Activated T-cell treated with anti-CD3 and anti-CD28 coated beads for 24 hours (primary cell): ENCODE measurements around the gene CDK9.
A peak's percentile ranks its signal among the peaks of the same experiment; 100 is the strongest.

Source experiments
- DNase-seq: peaks from one replicate; pipeline ENCODE4 v3.0.0-alpha.2; 2020; ENCODE audit warnings: low read depth

CDK9 gene

DNA sequence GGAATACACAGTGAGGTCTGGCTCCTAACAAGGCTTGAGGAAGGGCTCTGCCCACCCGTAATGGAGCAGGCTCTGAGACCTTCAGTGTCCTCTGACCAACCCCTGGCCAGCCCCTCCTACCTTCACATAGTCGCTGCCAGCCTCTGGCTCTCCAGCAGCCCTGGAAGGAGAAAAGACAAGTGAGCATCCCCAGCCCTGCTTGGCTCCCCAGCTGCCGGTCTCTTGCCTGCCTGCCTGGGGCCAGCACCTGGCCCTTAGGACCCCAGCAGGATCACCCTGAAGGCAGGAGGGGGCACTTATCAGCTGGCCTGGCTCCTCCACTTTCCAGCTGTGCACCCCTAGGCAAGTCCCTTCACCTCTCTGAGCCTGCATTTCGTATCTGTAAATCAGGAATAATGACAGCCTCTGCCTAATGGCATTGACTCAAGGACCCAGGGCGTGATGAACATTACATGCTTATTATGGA is 24.3 kb upstream of the CDK9 start:
- DNase-seq, result no peak

DNA sequence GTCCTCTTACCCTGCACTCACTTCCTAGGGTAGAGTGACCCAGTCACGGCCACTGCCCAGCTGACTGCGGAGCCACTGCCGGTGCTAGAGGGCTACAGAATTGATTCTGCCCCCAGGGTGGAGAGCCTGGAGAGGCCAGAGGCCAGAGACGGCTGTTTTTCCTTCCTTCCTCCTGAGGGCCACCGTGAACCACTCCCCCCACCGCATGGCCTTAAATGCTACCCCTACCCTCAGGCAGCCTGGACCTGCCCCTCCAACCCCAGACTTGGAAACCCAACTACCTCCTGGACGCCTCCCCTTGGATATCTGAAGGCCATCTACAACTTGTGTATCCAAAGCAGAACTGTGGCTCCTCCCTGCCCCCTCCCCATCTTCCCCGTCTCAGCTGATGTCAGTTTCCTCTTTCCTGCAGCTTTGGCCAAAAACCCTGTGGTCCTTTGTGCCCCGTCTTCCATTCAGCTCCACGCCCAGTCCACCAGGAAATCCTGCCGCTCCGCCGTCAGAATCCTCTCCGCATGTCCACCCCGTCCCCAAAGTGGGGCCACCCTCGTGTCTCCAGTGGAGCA is 23.6 kb upstream of the CDK9 start:
- no peak for DNase-seq

DNA sequence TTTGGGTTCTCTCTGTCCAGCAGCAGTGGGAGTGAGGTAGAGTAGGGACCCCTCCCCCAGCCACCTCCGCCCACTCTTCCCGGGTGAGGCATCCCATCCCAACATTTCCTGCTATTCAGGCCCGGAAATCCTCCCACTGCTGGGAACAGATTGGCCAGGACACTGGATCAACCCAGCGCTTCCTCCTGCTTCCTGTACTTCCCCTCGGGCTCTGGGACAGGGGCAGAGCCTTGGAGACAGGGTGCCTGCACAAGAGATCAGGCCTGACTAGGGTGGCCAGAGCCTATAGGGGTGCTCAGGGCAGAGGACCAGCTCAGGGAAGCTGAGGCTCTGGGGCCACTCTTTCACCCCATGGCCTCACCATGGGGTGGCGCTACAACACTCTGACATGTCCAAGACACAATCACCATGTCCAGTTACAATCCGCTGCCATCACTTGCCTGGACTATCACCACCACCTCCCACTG is 21.9 kb upstream of the CDK9 start:
- no peak for DNase-seq

DNA sequence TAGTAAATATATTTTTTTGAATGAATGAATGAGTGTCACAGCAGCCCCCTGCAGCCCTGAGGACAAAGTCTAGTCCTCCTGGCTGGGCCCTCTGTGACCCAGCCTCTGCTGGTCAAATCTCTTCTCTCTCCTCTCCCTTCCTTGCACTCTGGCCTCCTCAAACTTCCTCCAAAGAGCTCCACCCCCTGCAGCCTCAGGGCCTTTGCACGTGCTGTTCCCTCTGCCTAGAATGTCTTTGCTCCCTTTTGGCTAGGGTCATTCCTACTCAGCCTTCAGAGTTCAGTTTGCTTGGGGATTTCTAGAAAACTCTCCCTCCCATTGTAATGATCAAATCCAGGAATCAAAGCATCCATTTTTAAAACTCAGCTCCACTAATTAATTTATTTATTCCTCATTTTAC is 20.4 kb upstream of the CDK9 start:
- no peak for DNase-seq

DNA sequence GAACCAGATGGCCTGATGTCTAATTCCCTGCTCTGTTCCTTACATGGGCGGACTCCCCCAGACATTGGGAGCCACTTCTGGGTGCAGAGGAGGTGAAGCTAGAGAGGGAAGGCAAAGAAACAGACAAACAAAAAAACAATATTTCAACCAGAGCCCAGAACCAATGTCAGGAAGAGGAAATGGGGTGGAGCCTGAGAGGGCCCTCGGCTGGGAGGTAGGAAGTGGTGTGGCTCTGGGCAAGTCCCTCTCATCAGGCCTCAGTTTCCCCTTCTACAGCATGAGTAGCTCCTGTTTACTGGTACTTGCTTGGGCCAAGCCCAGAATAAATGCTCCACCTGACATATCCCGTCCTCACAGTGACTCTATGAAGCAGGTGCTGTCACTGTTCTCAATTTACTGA is 18.4 kb upstream of the CDK9 start:
- DNase-seq, result no peak

DNA sequence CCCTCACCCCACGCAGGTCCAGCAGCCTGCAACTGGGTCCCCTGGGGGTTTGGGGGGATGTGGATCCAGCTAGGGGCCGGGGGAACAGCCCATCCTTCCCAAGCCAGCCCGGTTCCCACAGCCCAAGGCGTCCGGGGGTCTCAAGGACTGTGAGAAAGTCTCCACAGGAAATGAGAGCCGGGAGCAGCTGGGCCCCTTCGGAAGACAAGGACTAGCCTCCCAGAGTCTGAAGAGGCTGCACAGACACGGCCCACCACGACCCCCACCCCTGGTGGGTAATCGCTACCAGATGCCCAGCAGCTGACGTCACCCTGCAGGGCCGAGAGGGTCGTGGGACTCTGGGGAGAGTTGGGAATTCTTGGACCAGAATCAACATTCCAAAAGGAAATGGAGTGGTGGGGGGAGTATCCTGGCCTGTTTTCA is 17.9 kb upstream of the CDK9 start:
- no peak for DNase-seq

DNA sequence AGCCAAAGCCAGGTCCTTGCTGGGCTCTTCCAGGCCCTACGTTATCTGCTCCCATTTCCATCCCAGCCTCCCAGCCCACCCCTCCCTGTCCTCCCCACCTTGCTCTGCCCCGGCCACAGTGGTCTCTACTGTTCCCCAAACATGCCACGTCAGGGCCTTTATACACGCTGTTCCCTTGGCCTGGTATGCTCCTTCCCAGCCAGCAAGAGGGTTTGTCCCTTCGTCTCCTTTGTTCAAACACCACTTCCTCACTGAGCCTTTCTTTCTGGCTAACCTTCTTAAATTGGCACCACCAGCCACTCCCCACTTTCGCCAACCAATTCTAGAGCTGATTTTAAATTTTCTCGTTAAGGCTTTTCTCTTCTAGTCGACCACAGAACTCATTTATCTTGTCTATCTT is 17.1 kb upstream of the CDK9 start:
- no peak for DNase-seq

DNA sequence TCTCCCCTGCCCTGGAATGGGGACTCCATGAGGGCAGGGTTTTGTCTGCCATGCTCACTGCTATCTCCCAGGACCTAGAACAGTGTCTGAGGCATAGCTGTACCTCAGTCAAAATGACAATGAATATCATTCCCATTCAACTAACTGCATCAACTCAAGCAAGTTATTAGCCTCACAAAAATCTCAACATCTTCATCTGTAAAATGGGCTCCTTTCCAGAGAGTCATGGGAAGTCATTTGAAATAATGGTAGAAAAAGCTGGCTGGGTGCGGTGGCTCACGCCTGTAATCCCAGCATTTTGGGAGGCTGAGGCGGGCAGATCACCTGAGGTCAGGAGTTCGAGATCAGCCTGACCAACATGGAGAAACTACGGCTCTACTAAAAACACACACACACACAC is 16.7 kb upstream of the CDK9 start:
- no peak for DNase-seq

DNA sequence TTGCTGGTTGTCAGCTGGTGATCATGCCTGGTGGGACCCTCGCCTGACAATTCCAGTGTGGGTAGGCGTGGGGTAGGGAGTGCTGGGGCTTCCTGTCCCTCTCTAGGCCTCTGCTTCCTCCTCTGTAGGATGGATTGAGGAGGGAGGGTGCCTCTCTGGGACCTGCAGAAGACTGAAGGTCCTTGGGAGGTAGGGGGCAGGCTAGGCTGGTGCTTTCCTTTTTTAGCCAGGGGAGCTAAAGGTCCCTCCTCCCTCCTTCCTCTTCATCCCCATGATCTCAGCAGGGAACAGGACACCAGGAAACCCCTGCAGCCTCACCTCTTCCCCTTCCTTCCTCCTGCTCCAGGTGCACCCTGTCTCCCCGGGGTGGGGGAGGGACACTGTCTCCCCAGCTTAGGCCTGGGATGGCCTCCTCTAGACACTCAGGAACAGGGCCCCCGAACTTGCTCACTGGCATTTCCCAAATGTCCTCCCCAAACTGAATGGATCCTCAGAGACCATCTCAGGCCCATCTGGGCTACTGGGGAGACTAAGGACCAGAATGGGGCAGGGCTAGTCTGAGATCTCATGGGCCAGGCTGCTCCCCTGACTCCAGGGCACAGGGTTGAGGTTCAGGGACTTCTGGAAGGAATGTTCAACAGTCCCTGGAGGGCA is 15.8 kb upstream of the CDK9 start:
- no peak for DNase-seq

DNA sequence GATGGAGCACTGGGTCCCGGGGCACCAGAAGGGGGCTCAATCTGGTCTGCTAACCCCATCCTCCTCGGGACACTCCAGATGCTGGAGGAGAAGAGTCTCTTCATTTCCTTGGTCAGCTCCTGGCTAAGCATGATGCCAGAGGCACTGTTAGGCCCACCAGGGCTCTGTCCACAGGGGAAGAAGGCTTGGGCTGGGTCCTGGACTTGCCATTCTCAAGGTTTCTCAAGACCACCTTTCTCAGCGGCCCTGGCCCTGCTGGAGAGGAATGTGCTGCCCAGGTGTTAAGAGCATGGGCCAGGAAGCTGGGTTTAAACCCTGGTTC is 15.3 kb upstream of the CDK9 start:
- no peak for DNase-seq

DNA sequence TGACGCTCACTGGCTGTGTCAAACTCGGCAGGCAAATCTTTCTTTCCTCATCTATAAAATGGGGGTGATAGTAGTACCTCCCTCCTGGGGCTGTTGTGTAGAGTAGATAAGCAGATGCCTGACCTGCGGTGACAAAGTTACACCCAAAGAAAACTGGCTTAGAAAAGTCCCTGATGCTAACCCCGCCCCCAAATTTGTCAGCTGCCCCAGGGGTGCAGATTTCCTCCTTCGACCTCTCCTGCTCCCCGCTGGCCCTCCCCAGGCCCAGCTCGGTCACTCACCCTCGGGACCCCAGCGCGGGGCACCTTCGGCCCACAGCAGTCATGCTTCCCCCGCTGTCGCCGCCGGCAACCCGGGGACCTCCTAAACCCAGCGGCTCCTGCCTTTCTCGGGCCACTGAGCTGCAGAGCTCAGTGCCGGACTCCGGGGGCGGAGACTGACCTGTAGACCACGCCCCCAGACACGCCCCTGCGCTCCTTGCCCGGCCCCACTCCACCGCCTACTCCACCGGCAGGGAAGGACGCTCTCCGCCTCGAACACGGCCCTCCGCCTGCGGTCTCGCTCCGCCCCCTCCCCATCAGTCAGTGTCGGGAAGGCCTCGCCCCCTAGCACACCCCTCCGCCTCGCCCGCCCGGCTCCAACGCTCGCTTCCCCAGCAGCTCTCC is 14.8 kb upstream of the CDK9 start:
- peak; percentile 95 for DNase-seq

DNA sequence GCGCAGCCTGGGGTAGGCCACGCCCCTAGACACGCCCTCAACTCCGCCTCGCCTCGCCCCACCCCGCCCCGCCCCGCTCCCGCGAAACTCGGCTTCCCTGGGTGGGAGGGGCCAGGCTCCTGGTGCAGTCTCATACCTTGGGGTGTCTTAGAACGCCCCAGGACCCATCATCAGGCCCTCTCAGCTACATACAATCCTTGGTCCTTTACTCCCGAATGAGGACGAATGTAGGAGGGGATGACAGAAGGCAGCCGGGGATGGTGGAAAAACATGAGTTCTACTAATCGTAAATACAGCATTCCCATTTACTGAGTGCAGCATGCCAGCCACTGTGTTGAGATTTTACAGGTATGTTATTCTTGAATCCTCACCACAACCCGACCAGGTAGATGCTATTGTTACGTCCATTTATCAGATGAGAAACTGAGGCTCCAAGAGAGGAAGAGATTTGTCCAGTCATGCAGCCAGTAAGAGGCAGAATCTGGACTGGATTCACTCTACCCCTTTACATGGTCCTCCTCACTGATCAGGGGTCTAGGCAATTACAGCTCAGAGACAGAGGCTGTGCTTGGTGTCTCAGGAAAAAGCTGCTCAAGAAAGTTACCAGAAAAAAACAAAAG is 14.2 kb upstream of the CDK9 start:
- DNase-seq, result no peak

DNA sequence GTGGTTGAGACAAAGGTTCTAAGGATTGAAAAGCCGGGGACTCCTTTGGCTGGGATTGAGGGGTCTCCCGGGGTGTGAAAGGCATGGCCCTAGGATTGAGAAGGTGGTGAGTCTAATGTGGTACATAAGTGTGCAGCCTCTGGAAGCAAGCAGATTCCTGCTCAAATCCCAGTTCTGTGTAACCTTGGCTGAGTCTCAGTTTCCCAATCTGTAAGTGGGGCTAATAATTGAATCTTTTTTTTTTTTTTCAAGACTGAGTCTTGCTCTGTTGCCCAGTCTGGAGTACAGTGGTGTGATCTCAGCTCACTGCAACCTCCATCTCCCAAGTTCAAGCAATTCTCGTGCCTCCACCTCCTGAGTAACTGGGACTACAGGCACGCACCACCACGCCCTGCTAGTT is 13.2 kb upstream of the CDK9 start:
- no peak for DNase-seq

DNA sequence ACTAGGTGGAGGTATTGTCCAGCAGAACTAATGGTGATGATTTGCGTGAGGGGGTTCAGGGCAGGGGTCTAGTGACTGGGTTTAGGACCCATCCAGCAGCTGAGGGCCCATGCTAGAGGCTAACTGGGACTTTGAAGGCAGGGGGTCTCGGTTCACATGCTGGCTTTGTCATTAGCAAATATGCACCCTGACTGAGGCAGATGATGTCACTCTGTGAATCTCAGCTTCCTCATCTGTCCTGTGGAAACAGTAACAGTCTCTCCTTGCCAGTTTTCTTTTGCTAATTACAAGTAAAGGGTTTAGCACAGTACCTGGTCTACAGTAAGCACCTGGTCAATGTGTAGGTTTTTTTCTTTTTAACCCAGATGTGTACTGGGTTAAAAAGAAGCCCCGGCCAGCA is 12.6 kb upstream of the CDK9 start:
- DNase-seq, result no peak

DNA sequence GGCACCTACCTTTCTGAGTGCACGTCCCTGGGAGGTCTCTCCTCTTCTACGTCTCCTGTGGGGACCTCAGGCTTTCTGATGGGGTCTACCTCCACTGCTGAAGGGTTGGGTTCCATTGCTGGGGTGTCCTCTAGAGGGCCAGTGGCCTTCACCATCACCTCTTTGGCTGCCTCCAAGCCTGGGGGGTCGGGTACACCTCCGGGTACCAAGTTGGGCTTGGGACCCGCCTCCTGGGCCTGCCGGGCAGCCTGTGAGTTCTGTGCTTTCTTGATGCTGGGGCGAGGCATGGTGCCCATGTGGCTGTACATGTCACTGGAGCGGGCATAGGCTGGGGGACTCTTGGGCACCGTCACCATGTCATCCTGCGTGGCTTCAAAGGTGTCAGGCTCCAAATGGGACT is 11.9 kb upstream of the CDK9 start:
- no peak for DNase-seq

DNA sequence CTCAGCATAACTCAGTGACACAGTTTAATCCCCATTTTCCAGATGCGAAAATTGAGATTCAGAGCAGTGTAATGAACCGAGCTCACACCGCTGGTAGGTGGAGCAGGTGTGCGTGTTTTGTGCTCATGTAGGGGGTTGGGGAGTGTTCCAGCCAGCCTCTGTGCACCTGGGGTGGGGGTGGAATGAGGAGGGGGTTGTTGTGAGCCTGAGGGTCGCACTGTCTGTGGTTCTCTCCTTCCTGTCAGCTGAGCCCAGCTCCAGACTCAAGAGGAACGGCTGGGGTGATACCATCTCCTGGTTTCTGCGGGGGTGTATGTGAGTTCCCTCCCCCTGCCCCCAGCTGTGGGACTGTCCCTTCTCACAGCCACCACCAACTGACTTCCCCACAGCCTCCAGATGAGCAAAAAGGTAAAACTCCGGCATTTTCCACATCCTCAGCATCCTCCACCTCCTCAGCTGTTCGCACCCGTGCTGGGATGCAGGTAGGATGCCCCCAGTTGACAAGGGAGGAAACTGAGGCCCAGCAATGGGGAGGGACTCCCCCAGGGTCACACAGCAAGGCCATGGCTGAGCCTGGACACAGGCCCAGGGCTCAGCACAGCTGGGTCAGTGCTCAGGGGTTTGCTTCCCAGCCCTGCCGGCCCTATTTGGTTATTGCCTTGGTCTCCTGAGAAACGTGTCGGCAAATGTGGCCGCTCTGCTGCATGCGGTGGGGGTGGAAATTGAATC is 9.5 kb upstream of the CDK9 start:
- peak; percentile 62 for DNase-seq

DNA sequence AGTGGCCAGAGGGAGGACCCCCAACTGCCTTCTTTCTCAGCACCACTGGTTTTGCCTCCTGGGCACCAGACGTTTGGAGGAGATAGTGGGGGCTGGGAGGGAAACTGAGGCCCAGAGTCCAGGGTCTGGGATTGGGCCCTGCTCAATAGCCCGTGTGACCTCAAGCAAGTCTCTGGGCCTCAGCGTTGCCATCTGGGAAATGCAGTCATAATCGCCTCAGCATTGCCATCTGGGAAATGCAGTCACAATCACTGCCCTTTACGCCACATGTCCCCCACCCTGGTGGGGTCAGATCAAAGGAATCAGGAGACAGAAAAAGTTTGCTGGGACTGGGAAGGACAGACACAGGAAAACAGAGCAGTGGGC is 8.9 kb upstream of the CDK9 start:
- no peak for DNase-seq

DNA sequence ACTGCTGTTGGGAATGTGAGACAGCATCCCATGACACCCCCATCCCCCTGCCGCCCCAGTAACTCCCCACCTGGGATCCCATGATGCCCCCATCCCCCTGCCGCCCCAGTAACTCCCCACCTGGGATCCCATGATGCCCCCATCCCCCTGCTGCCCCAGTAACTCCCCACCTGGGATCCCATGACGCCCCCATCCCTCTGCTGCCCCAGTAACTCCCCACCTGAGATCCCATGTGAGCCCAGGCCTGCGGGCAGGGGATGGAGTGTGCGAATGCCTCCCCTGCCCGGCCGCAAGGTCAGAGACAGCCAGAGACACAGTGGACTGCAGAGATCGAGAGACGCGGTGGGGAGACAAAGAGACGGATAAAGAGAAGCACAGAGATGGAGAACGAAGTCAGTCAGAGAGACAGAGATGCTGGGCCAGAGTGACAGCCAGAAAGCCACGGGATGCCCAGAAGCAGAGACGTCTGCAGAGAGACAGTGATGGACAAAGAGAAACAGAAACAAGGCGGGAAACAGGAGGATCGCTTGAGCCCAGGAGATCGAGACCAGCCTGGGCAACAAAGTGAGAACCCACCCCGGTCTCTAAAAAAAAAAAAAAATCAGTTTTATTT is 8.4 kb upstream of the CDK9 start:
- no peak for DNase-seq

DNA sequence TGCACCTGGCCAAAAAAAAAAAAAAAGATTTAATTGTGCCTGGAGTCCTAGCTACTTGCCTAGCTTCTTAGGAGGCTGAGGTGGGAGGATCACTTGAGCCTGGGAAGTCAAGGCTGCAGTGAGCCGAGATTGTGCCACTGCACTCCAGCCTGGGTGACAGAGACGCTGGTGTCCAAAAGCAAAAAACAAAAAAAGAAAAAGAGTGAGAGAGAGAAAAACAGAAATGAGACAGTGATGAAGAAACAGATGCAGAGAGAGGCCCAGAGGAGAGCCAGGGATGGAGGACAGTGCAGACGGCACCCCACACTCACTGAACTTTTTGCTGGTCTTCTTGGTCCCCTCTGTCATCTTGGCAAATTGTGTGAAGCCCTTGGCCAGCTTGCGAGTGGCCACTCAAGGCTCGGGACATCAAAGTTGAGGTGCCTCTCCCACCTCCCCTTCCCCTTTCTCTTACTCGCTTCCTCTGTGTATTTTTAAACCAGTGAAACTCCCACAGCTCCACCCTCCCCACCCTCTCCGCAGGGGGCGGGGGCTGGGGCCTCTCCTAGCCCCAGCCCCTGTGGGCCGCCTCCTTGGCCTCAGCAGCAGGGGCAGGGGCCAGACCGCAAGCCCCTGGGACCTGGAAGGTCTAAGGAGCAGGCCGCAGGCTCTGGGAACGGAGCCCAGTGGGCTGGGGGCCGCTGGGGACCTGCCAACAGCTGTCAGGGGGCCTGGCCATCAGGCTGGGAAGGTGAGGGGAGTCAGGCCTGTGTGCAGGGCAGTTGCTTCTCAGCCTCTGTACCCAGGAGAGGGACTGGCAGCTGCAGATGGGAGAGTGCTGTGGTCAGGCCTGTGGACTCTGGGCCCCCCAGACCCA is 7.3 kb upstream of the CDK9 start, which contains the start of gene SH2D3C:
Gene SH2D3C (minus strand): TSS at position 387 of the 856 bp plus-strand sequence. CDS start 39 bp downstream, at position 348.
- DNase-seq, result no peak

DNA sequence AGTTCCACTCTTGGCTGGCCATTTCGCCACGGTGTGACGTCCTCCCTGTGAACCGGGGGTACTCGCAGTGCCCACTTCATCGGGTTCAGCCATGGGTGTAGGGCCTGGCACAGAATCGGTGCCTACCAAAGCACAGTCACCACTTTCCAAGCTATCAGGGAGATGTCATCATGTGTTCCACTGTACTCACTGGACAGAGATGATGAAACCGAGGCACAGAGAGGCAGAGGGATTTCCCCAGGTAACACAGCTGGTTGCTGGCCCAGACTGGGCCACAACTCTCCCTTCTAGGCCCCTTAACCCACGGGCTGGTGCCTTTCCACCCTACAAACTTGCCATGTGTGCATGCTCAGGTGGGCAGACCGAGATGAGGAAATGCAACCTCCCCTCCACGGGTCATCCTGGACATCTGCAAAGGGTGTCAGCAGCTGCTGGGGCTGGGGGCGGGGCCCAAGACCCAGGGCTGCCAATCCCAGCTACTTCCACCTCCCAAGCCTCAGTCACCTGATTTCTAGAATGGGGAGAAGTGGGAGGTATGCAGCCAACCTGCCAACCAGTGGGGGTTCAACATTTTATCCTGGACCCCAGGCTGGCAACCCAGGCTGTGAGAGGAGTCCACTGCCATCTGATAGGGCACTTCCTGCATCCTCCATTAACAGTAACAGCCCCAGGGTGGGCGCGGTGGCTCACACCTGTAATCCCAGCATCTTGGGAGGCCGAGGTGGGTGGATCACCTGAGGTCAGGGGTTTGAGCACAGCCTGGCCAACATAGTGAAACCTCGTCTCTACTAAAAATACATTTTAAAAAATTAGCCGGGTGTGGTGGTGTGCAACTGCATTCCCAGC is 6.5 kb upstream of the CDK9 start:
- DNase-seq, result peak; percentile 52
